ENCODE measurements around the gene BDH1. TPM values are rescaled to one million over a fixed set of nuclear protein-coding genes. Genes with fewer than 3 reads are reported as not detected.

The BDH1 gene
- total and polyA plus RNA-seq, 2 of the 8 experiments (the other 6 are each of a cell fraction or from before 2014, with no cell fraction given) = 27.2 to 28.1 TPM

DNA sequence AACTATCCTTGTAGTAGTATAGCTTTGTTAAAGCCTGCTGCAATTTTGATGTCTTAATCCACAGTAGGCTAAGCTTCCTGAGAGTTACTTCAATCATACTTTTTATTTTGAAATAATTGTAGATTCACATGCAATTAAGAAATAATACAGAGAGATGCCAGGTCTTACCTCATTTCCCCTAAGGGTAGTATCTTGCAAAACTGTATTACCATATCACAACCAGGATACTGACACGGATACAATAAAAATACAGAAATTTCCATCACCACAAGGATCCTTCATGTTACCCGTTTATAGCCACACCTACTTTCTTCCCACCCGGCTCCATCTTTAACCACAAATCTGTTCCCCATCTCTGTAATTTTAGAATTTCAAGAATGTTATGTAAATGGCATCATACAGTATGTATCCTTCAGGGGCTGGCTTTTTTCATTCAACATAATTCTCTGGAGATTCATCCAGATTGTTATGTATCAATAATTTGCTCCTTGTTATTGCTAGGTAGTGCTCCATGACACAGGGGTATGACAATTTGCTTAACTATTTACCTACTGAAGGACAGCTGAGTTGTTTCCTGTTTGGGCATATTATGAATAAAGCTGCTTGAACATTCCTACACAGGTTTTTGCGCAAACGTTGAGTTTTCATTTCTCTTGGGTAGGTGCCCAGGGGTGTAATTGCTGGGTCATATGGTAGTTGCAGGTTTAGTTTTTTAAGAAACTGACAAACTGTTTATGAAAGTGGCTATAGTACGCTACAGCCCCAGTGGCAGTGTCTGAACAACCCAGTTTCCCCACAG is 21.6 kb downstream of the BDH1 start (continued):
- no peak for TF ChIP-seq CHD1 (IDR thresholded peaks at IDR 0.05; ENCODE audit: low read depth, low read length)
